Pons (tissue), 1 donor: ENCODE results near the gene URB1.
"Not testable (repeated sequence)": the region's sequence is repeated elsewhere in the genome, so short reads cannot be mapped to it uniquely, and the experiment has no call there.

ENCODE experiments used
- DNase-seq: peaks from one replicate; pipeline ENCODE4 v3.0.0-alpha.2; 2016; ENCODE audit warnings: low spot score

Gene URB1

DNA sequence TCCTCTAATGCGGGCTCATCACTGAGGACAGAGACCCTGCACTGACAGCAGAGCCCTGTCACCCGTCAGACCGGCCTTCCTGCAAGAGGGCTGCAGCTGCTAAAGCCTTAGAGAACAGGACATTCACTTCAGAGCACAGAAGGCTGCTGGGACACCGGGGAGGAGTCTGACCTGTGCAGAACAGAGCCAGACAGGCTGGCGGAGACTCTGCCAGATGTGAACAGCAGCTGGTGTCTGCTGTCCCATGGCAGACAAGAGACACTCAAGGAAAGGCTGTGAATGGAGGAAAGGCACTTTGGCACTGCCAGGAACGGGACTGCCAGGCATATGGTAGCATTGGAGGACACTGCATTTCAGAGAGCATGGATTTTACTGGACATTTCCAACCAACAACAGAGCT is 72.8 kb downstream of the URB1 start:
- DNase-seq, result peak; percentile 66

- no peak for DNase-seq
These were observed 73.8 kb downstream of the URB1 start for GRCh38 chr21:32319012-32319411.

GRCh38 chr21:32317726-32318125 is 75.1 kb downstream of the URB1 start:
- no peak for DNase-seq

DNA sequence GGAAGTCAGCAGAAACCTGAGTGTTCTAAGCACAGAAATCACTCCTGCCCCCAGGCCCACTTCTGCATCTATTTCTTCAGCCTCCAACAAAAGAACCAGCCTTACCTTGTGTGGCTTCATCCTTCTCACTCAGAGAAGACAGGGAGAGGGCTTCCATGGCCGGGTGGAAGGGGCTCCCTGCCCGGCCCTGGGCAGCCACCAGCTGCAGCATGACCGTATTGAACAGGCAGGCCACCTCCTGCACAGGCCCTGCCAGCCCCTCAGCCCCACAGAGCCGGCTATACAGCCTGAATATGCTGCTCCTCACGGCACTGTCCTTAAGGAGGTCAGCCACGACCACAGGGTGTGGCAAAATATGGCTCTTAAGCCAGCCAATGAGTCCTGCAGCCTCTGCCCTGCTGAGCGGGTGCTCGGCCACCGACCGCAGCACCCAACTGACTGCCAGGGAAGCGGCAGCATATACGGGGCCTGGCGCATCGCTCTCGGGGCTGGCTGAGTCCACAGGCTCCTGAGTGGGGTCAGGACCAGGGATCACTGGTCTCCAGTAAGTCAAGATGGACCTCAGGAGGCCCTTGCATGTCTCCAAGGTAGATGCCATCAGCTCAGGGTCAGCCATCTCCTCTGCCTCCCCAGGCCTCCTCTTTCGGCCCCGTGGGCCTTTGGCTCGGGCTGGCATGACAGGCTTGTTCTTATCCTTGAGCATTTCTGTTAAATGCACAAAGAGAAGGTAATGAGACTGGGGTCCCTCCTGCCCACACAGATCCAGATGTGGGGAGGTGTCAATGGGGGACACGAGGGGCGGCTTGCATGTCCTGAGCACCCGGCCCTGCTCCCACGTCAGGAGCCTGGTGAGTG is 76.2 kb downstream of the URB1 start:
- no peak for DNase-seq

DNA sequence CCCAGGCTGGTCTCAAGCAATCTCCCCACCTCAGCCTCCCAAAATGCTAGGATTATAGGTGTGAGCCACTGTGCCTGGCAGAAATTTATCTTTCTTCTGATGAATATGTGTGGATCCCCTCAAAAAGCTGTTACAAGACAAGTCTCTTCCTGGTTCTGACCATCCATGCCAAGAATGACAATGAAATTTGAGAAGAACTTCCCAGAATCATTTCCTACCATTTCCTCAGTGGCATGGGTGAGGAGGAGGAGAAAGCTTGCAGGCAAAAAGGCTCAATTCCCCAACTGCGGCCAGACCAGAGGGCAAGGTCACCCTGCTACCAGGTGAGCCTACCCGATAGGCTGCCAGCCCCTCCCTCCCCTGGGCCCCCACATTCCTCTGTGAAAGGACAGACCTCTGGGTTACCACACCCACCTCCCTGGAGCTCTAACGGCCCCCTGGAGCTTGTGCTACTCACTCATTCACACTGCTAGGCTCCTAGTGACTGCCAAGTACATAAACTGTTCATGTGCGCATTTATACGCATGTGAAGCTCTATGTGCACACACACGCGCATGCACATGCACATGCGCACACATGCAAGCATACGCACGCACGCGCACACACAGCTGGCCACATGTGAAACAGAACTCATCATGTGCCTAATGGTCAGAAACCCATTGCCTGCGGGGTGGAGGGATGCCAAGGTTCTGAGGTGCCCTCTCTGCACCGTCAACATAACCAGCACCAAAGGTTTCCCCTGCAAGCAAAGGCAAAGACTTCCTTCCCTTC is 77.1 kb downstream of the URB1 start:
- DNase-seq, result no peak

GRCh38 chr21:32314806-32315205 is 78.0 kb downstream of the URB1 start:
- DNase-seq, result no peak

GRCh38 chr21:32312976-32313375 is 79.8 kb downstream of the URB1 start:
- no peak for DNase-seq

DNA sequence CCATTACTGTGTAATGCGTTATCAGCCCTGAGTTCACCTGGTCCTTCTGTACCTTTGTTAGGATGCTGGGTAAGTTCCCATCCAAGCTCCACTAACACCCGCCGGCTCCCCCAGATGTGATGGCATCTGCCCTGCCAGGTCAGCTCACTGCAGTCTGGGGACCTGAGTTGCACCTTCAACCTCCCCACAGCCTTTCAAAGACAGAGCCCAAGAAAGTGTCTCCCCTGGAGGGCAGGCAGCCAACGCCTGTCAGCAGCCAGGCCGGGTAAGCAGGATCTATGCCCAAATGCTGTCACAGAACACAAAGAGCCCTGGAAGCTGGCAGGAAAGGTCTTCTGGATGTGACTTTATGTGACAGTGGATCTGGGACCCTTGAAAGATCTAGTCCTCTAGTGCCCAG is 80.5 kb downstream of the URB1 start:
- no peak for DNase-seq

- no peak for DNase-seq
These were observed 81.2 kb downstream of the URB1 start for GRCh38 chr21:32311621-32312020.

- not testable (repeated sequence) for DNase-seq
These were observed 81.8 kb downstream of the URB1 start for GRCh38 chr21:32310976-32311375.

GRCh38 chr21:32309906-32310460 is 82.8 kb downstream of the URB1 start:
- no peak for DNase-seq

GRCh38 chr21:32308696-32309095 is 84.1 kb downstream of the URB1 start:
- no peak for DNase-seq

- DNase-seq, result no peak
These were observed 85.1 kb downstream of the URB1 start for GRCh38 chr21:32307706-32308105.

DNA sequence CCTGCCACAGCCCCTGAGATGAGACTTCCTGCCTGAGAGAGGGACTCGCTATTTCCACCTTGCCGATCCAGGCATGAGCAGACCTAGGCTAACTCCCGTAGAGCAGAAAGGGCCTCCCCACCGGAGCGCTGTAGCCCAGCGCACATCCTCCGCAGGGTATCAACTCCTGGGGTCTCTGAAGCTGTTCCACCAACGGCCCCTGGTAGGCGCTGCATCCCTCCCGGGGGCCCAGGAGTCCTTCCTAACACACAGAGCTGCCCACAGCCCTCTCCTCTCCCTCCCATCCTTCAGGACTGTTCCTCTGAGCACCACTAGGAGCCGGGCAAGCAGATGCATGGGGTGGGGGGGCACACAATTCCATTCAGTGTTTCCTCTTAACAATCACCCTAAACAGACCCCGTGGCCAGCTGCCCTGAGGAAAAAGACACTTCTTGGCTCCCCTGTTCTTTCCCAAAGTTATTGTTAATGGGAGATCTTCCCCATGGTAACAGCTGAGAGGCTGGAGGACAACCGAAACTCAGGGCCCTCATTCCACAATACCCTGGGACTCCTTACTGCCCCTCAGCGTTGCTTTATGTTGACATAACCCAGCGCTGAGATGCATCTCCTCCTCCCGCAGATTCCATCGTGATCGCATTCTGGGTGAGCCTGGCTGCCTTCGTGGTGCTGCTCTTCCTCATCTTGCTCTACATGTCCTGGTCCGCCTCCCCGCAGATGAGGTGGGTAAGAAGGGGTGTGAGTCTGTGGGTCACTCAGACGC is 86.6 kb downstream of the URB1 start:
- peak; percentile 97 for DNase-seq

DNA sequence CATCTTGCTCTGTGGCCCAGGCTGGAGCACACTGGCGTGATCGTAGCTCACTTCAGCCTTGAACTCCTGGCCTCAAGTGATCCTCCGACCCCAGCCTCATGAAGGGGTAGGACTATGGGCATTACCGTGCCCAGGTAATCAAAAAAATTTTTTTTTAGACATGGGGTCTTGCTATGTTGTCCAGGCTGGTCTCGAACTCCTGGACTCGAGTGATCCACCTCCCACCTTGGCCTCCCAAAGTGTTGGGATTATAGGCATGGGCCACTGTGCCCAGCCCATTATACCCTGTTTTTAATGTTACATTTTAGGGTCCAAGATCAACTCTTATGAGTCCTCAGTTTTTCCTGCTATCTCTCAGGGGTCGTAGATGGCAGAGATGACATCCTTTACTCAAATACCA is 87.8 kb downstream of the URB1 start:
- DNase-seq, result no peak

DNA sequence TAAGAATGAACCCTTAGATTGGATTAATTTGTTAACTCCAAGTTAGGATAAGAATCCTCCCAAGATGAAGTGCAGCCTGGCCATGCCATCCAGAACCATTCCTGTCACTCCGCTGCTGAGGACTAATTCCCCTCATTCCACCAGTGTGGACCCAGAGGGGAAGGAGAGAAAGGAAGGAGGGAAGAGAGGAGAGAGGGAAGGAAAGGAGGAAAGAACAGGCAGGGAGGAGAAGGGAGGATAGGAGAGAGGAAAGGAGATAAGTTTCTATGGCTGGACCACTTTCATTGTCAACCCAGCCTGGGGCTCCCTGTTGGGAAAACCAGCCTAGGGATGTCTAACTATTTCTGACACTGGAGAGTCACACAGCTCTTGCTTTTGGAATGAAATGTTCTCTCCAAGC is 89.4 kb downstream of the URB1 start:
- DNase-seq, result no peak

GRCh38 chr21:32302560-32302959 is 90.3 kb downstream of the URB1 start:
- no peak for DNase-seq

DNA sequence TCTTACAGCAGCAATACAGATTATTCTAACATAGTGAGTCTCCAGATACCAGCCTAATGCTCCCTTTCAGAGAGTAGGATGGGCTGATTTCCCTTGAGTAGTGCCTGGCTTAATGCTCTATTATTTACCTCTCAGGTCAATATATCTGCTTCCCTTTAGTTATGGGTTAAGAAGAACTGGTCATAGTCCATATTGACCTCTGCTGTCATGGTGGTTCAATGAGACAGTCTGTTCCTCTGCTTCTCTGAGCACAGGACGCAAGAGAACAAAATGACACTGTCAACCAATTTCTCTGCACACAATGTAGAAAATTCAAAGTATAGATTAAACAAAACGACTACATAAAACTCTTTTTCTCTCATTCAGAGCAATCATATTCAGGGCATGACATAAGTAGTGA is 91.2 kb downstream of the URB1 start:
- no peak for DNase-seq

GRCh38 chr21:32300117-32300681 is 92.6 kb downstream of the URB1 start:
- no peak for DNase-seq

GRCh38 chr21:32299695-32300094 is 93.1 kb downstream of the URB1 start:
- DNase-seq, result no peak

DNA sequence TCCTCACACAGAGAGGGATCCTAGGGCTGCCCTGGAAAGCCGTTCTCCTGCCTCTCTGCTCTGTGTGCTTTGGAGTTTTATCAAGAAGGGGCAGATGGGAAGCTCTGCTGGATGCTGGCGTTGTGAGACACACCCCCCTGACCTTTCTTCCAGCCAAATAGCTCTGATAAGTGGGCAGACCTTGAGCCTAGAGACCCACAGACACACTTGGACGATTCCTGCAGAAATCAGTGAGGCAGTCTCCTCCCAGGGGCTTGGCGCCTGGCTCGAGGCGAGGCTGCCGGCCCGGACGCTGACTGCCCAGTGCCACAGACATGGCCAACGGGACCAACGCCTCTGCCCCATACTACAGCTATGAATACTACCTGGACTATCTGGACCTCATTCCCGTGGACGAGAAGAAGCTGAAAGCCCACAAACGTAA is 94.1 kb downstream of the URB1 start, which contains the start of gene MRAP:
Gene MRAP, plus strand, starts transcription at position 198 of the 424 bp plus-strand sequence. Its CDS starts 117 bp downstream, at position 315.
- DNase-seq, result no peak

GRCh38 chr21:32298148-32298559 is 94.7 kb downstream of the URB1 start:
- DNase-seq, result no peak
